ENCODE measurements around the gene SLC4A1. TPM values are rescaled to one million over a fixed set of nuclear protein-coding genes. Genes with fewer than 3 reads are reported as not detected.

The SLC4A1 gene
- total and polyA plus RNA-seq, 10 donors = 0.04 to 315 (median 10.3) TPM

DNA sequence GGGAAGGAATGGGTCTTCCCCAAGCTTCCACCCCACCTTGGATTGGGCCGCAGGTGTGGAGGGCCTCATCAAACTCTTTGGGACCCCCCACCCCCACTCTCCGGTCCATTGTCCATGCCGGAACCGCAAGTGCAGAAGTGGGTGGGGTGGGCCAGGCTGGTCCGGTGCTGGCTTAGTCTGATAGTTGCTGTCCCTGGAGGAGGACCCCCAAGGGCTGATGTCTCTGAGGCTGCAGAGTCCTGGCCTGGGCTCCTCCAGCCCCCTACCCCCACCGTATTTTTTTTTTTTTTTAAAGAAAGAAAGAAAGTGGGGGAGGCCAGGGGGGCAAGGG is 61.1 kb downstream of the SLC4A1 start:
- Histone ChIP-seq H3K9me3 (no peaks in the 10 kb centered on the region), H3K36me3 (peaks cover 0 to 58% (median 49%) of the 10 kb centered on the region in 6 donors), H3K27me3 (replicated peaks in 1 of 7) (no peaks in the 10 kb centered on the region), H3K4me3 (no peak overlapping the region), H3K27ac (no peak overlapping the region), H3K4me1 (peaks cover 14 to 62% (median 39%) of the 10 kb centered on the region in 6 donors)
- TF ChIP-seq CTCF (IDR thresholded peaks at IDR 0.05 in 8 of 11, conservative IDR thresholded peaks at IDR 0.05 in 3 of 11) (no peak), POLR2A (IDR thresholded peaks at IDR 0.05) (no peak), POLR2AphosphoS5 (IDR thresholded peaks at IDR 0.05) (no peak)
- 82 to 90% (median 87%) methylated on average over 6 of the region's 6 CpGs for WGBS, 5 donors
- DNase-seq = no peak
- intact Hi-C loops (cut with DNase I; ENCODE audit: low total_unique reads) = no loop called here

DNA sequence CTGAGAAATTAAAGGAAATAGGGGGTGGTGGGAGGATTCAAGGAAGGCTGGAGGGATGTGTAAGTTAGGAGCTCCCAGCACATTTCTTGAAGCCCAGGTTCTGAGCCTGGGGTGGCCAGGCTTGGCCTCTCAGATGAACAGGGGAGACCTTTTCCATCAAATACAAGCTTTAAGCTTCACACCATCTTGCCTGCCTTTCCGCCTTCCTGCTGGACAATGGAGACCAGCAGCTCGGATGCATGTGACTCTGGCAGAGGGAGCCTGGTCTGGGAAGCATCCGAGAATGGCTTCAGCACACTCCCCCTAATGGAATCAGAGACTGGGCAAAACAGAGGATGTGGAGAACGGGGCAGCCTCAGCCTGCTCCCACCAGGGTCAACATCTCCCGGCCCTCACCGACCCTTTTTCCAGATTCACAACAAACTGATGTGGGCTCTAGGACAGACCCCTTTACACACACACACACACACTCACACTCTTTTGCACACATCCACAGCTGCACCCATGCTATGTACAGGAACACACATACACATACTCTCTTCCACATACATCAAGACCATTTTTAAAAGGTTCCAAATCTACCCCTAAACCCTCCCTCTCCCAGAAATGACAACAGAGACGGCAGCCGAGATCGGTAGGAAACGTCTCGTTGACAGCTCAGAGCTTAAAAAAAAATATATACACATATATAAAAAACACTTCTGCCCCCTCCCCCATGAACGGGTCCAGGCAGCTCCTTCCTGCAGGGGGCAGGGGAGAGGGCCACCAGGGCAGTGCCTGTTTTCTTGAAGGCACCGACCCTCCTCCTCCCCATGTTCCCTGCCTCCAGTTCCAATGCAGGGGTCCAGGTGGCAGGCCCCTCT is 61.7 kb downstream of the SLC4A1 start:
- intact Hi-C loops (cut with DNase I; ENCODE audit: low total_unique reads) = no loop called here
- TF ChIP-seq POLR2AphosphoS5 (IDR thresholded peaks at IDR 0.05) (no peak), CTCF (IDR thresholded peaks at IDR 0.05 in 8 of 11, conservative IDR thresholded peaks at IDR 0.05 in 3 of 11) (no peak), POLR2A (IDR thresholded peaks at IDR 0.05) (no peak)
- H3K27me3 ChIP-seq (replicated peaks in 1 of 7) = no peaks in the 10 kb centered on the region
- DNase-seq = no peak
- H3K27ac ChIP-seq = peak overlapping the region in 1 of 8 donors; percentile 30
- 57 to 62% (median 62%) methylated on average over 13 of the region's 13 CpGs for WGBS, 5 donors
- H3K4me1 ChIP-seq = peaks cover 14 to 62% (median 37%) of the 10 kb centered on the region in 6 donors
- no peaks in the 10 kb centered on the region for H3K9me3 ChIP-seq
- H3K4me3 ChIP-seq = no peak overlapping the region
- peaks cover 0 to 52% (median 44%) of the 10 kb centered on the region in 6 donors for H3K36me3 ChIP-seq

GRCh38 chr17:44204441-44204882 is 63.5 kb downstream of the SLC4A1 start:
- H3K4me3 ChIP-seq = no peak overlapping the region
- H3K27ac ChIP-seq = peak overlapping the region in 5 of 8 donors; percentile 8 to 47 (median 16)
- H3K9me3 ChIP-seq = no peaks in the 10 kb centered on the region
- H3K4me1 ChIP-seq = peaks cover 0 to 53% (median 28%) of the 10 kb centered on the region in 6 donors
- H3K27me3 ChIP-seq (replicated peaks in 1 of 7) = no peaks in the 10 kb centered on the region
- intact Hi-C loops (cut with DNase I; ENCODE audit: low total_unique reads) = no loop called here
- WGBS, 5 donors = 44 to 68% (median 58%) methylated on average over 5 of the region's 5 CpGs
- H3K36me3 ChIP-seq = peaks cover 0 to 37% (median 30%) of the 10 kb centered on the region in 6 donors
- TF ChIP-seq CTCF (IDR thresholded peaks at IDR 0.05 in 8 of 11, conservative IDR thresholded peaks at IDR 0.05 in 3 of 11) = no peak
- peak in 1 of 3 donors; percentile 56 for TF ChIP-seq POLR2AphosphoS5 (IDR thresholded peaks at IDR 0.05)
- no peak for DNase-seq

DNA sequence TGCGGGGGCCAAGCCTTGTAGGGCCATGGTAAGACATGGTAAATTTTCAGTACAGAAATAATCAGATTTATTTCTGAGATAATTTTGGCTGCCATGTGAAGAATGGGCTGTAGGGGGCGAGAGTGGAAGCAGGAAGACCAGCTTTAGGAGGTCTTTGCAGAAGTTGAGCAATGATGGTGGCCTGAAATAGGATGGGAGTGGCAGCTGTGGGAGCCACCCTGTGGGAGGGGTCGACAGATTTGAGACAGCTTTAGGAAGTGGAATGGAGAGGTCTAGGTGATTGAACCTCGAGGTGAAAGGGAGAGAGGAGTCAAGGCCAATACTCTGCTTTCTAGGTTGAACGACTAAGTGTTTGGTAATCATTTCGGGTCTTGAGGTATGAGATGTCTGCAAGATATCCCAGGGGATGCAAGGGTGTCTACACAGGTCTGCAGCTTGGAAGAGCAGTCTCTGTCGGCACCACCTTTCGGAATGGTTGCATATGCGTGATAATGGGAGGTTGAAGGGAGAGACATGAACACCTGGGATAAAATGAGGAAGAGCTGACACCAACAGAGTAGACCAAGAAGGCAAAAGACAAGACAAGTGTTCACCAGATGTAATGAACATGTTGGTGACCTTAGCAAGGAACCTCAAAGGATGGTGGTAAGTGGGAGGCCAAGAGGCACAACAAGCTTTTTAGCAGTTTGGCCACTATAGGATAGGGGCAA is 64.0 kb downstream of the SLC4A1 start:
- no peak for DNase-seq
- WGBS, 5 donors = 41 to 49% (median 47%) methylated on average over 9 of the region's 9 CpGs

More for the DNA sequence above, 64.0 kb downstream of the SLC4A1 start:
- H3K27ac ChIP-seq = peak overlapping the region in 5 of 8 donors; percentile 8 to 47 (median 16)
- H3K27me3 ChIP-seq (replicated peaks in 1 of 7) = no peaks in the 10 kb centered on the region
- H3K36me3 ChIP-seq = peaks cover 0 to 32% (median 24%) of the 10 kb centered on the region in 6 donors
- intact Hi-C loops (cut with DNase I; ENCODE audit: low total_unique reads) = no loop called here
- no peak for TF ChIP-seq POLR2A (IDR thresholded peaks at IDR 0.05)
- no peak for TF ChIP-seq POLR2AphosphoS5 (IDR thresholded peaks at IDR 0.05)
- TF ChIP-seq CTCF (IDR thresholded peaks at IDR 0.05 in 8 of 11, conservative IDR thresholded peaks at IDR 0.05 in 3 of 11) = peak; percentile 29 to 77 (median 68)
- H3K4me3 ChIP-seq = no peak overlapping the region
- H3K9me3 ChIP-seq = no peaks in the 10 kb centered on the region
- peaks cover 0 to 48% (median 24%) of the 10 kb centered on the region in 6 donors for H3K4me1 ChIP-seq

Data from spleen (tissue), 11 donors.